HG02852 (cell line): ENCODE measurements around the gene C10orf62.

Experiments used
- ATAC-seq: cut with Tn5 transposase; IDR thresholded peaks from one replicate; pipeline ENCODE4 v1.9.1; 2021; ENCODE audit warnings: mild to moderate bottlenecking, moderate library complexity; ENCODE audit not compliant: unreplicated experiment

Gene C10orf62

GRCh38 chr10:97584060-97584797 lies 5.3 kb upstream of the C10orf62 start, which contains the start of gene HOGA1:
Gene HOGA1, plus strand, starts transcription at chr10:97584389. Its CDS starts 315 bp downstream, at chr10:97584704.
- no peak for ATAC-seq

GRCh38 chr10:97584798-97585438 lies 4.6 kb upstream of the C10orf62 start:
- no peak for ATAC-seq

- no peak for ATAC-seq
Observed at GRCh38 chr10:97585439-97585811, 4.1 kb upstream of the C10orf62 start.

GRCh38 chr10:97587183-97587582 lies 2.3 kb upstream of the C10orf62 start:
- ATAC-seq = no peak

- ATAC-seq = no peak
Observed at GRCh38 chr10:97590082-97590747, 694 bp downstream of the C10orf62 start.

- no peak for ATAC-seq
Observed at GRCh38 chr10:97590748-97591495, 1.4 kb downstream of the C10orf62 start.

GRCh38 chr10:97593421-97593820 lies 3.9 kb downstream of the C10orf62 start:
- no peak for ATAC-seq

GRCh38 chr10:97596101-97597082 lies 6.9 kb downstream of the C10orf62 start:
- ATAC-seq = no peak

GRCh38 chr10:97597778-97598177 lies 8.3 kb downstream of the C10orf62 start:
- no peak for ATAC-seq

- no peak for ATAC-seq
Observed at GRCh38 chr10:97598407-97599271, 9.1 kb downstream of the C10orf62 start.

- no peak for ATAC-seq
Observed at GRCh38 chr10:97599272-97599619, 9.7 kb downstream of the C10orf62 start.

GRCh38 chr10:97600616-97601015 lies 11.1 kb downstream of the C10orf62 start:
- no peak for ATAC-seq

GRCh38 chr10:97601268-97602215 lies 12.0 kb downstream of the C10orf62 start:
- no peak for ATAC-seq

- no peak for ATAC-seq
Observed at GRCh38 chr10:97607095-97607636, 17.6 kb downstream of the C10orf62 start.

- no peak for ATAC-seq
Observed at GRCh38 chr10:97608991-97609561, 19.6 kb downstream of the C10orf62 start.

- no peak for ATAC-seq
Observed at GRCh38 chr10:97611473-97611872, 22.0 kb downstream of the C10orf62 start.

- ATAC-seq = no peak
Observed at GRCh38 chr10:97612386-97612785, 22.9 kb downstream of the C10orf62 start.
